ENCODE measurements around the gene GTPBP10.

GTPBP10 gene

DNA sequence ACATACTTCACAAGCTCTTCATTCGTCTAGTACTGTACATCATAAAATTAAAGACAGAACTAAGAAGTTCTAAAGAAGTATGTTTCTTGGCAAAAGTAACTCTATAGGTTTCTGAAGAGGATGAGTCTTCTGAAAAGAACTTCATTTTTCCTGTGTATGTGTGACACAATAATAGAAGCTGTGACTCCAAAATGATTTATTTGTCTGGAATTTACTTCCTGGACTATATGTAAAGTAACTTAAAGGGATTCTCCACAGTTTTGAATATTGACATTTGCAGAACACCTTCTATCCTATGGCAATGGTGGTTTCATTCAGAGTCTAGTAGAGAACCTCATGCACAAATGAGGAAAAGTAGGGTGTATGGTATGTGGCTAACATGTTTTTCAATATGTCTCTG lies 36.9 kb downstream of the GTPBP10 start:
- no peak for DNase-seq

DNA sequence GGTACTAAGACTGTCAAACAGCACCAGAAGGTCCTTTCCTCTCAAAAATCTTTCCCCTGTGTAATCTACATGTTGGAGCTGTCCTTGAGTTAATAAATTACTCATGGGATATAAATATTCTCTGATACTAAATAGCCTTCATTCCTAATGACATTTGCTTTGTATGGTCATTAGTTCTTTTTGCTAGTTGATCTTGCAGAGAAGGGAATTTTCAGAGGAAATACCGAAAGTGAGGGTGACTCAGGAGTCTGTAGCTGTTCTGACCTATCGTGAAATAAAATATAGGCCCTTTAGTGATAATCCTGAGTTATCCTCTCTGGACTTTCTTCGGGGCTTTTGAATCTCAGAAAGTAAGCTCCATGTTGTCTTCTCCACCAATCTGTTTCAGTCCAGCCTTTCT lies 37.3 kb downstream of the GTPBP10 start:
- DNase-seq = no peak

DNA sequence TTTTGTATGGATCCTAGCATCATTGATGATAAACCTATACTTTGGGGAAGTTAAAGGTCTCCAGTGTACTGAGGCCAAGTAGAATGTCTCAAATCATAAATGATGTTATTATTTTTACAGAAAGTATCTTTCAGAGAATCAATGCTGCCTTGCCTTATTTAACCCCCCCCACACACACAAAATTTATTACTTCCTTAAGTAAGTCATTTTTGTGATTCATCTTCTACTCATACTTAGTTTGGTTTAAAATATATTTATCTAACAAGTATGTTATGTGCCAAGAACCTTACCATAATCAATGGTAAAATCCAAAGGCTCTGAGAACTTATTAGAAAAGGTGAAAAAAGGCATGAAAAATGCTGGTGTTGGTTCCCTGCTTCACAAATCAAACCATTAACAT lies 37.9 kb downstream of the GTPBP10 start:
- no peak for DNase-seq

DNA sequence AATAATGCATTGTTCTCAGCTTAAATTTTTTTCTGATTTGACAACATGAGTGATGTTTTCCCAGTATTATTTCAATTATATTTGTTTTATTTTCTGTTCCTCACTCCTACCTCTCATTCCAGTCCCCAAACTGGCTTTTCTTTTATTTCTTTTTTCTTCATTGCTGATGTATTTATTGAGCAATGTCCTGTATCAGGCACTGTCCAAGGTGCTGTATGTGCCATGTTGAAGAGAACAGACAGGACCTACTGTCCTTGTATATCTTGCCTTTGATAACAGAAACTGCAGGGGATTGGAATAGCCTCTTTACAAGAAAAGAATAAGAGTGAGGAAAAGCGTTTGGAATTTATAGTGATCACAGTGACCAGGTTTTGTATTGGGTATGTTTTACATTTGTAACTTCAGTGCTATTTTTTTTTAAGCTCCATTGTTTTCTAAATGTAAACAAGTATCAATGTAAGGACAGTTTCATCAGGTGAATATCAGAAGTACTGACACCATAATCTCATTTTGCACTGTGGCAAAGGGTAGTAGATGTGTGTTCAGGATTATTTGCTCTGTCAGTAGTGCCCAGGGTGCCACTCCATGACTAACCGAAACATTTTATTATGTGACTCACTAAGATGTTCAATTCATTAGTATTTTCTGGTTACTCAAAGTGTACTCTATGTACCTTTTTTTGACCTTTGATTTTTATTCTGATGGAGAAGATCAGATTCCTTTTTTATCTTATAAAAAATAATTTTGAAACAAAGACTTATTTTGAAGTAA lies 41.1 kb downstream of the GTPBP10 start:
- DNase-seq = no peak

DNA sequence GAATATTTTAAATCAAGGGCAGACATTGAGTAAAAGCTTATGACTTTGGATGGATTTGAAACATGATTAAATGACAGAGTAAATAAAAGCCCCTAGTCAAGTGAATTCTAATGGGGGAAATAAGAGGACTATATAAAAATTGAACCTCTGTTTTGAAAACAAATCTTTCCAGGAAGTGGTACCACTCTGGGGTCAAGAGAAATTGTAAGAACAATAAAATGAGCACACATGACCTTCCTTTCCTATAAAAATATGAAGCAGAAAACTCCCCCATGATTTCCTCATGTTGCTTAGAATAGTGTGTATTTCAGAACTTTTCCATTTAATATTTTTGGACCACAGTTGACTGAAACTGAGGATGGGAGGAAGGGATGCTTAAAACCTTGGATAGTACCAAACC lies 44.4 kb downstream of the GTPBP10 start:
- no peak for DNase-seq

DNA sequence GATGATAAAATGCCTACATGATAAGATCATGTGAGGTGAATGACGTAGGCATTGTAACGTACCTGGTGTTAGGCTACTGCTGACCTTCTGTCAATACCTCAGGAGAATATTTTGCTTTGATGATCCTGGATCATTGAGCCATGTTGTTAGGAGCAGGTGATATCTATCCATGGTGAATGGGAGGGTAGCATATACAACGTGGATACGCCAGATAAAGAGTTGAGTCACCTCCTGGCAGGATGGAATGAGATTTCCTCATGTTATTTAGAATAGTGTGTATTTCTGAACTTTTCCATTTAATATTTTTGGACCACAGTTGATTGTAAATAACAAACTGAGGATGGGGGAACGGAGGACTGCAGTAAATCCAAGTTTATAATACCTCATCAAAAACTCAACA lies 45.0 kb downstream of the GTPBP10 start:
- no peak for DNase-seq

DNA sequence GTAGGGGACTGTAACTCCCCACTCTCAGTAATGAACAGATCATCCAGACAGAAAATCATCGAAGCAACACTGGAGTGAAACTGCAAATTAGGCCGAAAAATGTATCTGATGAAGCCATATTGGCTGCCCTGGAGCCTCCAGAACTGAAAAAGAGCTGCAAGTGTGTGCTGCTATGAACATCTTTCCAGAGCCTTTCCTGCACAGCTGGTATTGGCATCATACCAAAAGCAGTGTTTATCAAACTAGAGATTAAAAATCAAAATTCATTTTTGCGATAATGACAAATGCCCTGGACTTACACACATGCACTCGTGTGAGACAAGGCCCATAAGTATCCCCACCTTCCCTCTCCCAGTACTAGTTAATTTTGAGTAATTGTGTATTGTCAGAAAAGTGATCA lies 49.9 kb downstream of the GTPBP10 start:
- no peak for DNase-seq

DNA sequence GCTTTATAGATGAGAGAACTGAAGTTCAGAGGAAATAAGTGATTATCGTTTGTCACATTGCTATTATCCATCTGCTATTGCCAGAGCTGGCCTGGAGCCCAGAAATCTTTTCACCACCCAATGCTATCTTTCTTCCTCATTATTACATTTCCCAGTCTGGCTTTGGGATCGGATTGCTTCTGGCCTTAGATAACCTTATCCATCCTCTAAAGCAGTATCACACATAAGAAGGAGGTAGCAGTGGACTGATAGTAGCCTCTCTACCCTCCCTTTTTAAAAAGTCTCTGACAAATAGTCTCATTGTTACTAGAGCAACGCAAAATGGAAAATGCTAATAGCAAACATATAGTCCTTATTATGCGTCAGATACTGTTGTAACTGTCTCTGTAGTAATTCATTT lies 55.5 kb downstream of the GTPBP10 start:
- DNase-seq = peak in 1 of 2 donors; percentile 3

DNA sequence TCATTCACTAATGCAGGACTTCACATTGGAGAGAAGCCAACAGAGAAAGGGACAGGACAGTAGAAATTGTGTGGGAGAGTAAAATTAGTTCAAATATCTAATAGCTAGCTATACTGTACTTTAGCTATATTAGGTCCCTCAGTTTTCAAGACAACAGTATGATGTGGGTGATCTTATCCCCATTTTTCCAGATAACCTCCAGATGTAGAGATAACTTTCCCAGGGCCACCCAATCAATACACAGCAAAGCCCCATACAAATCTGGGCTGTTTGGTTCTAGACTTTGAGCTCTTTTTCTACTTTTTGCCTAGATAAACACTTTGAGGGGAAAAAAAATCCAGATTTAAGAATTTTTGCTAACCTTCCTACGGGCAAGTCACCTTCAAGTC lies 56.3 kb downstream of the GTPBP10 start:
- no peak for DNase-seq

DNA sequence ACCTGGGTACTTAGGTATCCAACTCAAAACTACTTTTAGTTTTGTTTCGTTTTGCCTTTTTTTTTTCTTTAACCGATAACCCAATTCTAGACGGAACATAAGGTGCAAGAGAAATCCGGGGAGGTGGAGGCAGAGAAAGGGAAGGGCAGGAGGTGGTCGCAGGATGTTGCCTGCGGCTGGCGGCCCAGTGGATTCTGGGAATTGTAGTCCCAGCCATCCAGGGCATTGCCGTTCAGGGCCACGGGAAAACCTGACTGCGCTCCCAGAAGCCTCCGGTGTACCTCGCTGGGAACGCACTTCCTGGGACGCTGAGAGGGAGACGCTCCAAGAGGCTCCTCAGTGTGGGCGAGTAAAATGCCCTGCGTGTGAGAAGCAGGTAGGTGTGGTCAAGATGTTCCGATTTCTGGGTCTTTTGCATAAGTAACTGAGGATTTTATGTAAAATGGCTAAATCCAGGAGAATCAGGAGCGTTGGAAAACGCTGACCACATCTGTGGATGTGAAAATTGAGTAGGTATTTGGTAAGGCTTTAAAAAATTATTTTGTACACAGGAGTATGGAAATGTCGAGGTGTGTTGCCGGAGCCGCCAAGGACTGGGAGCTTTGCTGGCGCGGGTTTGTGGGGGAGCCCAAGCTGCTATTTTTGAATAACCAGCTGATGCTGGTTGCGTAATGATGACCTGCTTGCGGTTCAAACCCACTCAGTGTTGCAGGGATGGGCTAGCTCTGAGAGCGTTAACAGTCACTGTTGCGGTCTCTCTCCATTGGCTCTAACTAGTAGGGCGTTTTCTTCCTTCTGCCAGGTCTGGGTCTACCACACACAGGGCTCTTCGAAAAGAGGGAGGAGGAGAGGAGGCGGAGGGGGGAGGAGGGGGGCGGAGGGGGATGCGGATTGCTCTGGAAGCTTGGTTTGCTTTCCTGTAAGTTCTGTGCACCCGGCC lies 56.9 kb downstream of the GTPBP10 start, which contains the start of gene CLDN12:
Gene CLDN12, plus strand, starts transcription at position 288 of the 940 bp plus-strand sequence. CDS start 9,216 bp downstream, outside the sequence.
- DNase-seq = peak; percentile 92 to 98

DNA sequence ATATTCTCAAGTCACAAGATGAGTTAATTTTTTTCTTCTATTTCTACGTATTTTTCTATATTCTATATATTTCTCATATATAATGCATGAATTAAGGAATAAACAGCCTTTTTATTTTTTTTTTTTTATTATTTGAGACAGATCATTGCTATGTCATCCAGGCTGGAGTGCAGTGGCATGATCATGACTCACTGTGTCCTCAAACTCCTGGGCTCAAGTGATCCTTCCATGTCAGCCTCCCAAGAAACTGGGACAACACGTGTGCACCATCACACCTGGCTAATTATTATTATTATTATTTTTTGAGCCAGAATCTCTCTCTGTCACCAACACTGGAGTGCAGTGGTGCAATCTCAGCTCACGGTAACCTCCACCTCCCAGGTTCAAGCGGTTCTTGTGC lies 58.3 kb downstream of the GTPBP10 start:
- peak; percentile 11 to 54 for DNase-seq

DNA sequence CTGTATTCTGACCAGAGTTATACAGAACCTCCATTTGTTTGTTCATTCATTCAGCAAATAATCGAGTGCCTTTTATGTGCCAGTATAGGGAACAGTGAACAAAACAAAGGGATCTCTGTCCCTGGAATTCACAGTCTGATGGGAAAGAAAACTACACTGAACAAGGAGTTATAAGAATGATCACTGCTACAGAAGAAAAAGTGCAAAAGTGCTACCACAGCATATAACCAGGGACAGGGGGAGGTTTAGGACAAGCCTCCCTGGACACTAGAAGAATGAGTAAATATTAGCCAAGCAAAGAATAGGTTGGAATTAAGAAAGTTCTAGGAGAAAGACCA lies 60.9 kb downstream of the GTPBP10 start:
- DNase-seq = no peak

DNA sequence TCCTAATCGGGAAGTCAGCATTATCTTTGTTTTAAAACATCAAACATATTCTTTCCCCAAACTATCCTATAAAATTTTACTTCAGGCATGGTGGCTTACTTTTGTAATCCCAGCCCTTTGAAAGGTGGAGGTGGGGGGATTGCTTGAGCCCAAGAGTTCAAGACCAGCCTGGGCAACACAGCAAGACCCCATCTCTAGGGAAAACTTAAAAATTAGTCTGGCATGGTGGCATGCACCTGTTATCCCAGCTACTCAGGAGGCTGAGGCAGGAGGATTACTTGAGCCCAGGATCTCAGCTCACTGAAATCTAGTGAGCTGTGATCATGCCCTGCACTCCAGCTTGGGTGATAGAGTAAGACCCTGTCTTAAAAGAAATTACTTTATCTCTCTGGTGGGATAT lies 61.6 kb downstream of the GTPBP10 start:
- DNase-seq = no peak

DNA sequence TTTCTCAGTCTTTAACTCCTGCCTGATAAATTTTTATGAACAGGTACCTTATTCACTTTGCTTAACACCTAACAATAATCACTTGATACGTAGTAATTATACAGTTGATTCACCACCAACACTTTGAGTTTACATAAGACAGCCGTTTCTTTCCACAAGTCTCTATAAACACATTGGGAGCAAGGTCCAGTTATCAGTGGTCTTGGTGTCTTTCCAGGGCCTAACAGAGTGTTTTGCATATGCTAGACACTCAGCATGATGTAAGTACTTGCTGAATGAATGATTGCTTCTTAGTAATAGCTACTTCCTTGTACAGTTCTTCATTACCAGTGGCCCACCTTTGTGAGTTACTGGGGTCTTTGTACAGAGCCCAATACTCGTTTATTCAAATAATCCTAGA lies 63.2 kb downstream of the GTPBP10 start:
- no peak for DNase-seq

DNA sequence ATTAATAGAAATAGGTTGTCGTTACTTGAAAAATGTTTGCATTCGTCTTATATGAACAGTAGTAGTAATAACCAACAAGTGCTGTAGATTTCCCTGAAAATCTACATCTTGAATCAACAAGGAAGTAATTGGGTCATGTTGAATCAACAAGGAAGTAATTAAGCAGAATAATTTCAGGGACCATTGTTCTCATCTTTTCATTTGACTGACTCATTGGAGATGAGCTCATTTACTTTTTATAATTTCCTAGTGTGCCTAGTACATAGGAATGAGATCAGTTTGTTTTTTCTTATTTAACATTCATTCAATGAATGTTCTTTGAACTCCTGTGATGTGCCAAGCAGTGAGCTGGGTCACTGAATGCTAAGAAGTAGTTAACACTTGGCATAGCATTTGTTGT lies 65.0 kb downstream of the GTPBP10 start:
- DNase-seq = no peak

DNA sequence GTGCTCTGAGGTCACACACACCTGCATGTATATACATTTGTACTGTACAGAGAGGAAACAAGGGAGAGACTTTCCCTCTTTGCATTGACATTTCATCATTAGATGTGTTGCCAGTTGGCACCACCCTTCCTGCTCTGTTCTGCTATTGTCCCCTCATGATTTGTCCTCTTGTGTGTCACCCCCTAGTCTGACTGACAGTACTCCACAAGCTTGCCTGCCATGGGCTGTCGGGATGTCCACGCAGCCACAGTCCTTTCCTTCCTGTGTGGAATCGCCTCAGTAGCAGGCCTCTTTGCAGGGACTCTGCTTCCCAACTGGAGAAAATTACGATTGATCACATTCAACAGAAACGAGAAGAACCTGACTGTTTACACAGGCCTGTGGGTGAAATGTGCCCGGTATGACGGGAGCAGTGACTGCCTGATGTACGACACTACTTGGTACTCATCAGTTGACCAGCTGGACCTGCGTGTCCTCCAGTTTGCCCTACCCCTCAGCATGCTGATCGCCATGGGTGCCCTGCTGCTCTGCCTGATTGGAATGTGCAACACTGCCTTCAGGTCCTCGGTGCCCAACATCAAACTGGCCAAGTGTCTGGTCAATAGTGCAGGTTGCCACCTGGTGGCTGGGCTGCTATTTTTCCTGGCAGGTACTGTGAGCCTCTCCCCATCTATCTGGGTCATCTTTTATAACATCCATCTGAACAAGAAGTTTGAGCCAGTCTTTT lies 66.1 kb downstream of the GTPBP10 start:
- peak in 1 of 2 donors; percentile 12 for DNase-seq

DNA sequence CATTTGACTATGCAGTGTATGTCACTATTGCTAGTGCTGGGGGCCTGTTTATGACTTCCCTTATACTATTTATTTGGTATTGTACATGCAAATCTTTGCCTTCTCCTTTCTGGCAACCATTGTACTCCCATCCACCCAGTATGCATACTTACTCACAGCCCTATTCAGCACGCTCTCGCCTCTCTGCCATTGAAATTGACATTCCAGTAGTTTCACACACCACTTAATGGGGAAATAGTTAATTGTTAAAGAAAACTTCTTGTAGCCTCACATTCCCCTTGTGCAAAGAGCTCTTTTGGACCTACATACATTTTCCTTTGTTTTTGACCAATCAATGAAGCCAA lies 66.6 kb downstream of the GTPBP10 start:
- no peak for DNase-seq

DNA sequence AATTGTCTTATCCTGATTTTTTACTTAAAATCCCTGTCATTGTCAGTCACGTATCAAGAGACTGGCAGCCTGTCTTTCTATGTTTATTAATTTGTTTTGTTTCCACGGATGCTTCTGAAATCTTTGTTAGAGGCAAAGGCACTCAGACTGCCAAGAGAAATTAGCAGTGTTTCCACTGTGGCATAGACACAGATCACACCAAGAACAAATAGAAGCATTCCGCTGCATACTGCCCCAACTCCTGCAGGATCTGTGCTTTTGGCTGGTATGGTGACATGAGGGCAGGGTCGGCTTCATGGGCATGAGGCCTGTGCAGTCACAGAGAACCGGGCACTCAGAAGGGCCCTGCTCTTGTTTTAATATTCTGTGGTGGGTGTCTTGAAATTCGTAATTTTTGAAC lies 75.1 kb downstream of the GTPBP10 start:
- no peak for DNase-seq

DNA sequence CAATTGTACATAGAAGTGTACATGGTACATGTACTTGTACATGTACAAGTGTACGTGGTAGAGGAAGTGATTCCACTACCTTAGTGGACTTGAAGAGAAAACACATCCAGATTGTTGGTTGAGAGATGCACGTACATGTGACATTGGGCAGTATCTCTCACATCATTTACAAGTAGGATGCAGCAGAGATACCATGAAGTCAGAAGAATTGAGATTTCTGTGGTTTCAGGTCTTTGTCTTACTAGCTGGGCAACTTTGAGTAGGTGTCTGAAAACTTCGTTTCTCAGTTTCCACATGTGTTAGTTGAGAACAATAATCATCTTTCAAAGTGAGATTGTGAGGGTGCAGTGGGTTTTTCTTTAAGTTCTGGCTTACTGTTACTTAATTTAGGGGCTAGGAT lies 78.2 kb downstream of the GTPBP10 start:
- DNase-seq = no peak

DNA sequence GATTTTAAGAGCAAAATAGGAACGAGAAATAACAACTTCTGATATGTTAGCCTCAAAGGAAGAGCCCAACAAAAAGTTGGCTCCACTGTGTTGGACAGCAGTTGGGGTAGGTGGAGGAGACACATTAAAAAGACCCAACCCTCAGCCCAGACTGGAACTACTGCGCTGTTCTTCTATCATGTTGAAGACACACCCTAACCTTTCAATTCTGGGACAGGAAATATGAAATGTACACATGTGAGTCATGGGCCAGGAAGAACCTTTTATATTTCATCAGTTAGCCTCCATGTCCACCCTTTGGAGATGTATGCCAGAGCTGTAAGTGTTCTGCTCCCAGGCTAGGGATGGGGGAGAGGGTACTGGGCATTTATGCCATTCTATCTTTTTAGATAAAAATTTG lies 78.9 kb downstream of the GTPBP10 start:
- no peak for DNase-seq

DNA sequence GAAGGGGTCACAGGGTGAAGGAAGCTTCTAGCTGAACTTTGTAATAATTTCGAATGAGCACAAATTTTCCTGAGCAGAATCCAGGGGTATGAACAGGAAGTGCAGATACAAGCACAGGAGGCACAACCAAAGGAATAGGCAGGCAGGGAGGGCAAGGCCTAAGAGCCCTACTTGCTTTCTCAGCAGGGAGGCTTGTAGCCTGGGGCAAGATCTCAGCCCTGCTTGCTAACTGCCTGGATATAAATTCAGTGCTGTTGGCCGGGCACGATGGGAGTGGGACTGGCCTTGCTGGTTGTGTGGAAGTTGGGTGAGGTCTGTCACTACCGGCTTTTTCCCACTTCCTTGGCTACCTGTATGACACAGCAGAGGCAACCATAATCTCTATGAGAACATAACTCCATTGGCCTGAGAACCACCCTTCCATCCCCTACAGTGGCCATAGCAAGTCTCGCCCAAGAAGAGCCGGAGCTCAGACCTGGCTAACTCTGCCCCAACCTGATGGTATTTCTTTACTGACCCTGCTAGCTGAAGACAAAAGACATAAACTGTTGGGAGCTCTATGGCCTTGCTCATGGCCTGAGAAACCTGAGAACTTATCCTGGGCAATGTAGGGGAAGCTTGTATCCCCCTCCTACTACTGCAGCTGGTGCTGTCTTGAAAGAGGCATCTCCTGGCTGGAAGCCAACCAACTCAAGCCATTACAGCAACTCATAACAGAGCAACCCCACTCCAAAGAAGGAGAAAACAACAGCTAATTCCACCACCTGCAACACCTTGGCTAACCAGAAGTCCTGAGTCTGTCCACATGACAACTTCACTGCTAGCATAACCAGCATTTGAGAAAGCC lies 84.3 kb downstream of the GTPBP10 start:
- no peak for DNase-seq

DNA sequence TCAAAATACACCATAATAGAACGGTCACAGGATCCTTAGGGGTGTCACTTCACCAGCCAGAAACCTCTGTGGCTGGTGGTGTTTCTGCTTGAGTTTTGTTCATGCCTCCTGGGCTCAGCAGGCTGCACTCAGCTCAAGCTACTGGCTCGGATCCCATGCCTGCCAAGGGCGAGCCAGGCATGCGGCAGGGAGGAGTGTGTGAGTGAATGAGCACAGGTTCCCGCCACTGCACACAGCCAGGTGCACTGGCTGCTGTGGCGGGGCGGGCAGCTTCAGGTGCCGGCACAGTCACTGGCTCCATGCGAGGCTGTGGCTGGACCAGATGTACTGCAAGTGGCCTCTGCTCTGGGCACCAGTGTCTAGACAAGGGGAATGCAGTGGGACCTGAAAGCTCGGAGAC lies 86.2 kb downstream of the GTPBP10 start:
- DNase-seq = no peak

Data from inflammatory macrophage (primary cell).